Pancreas (tissue), 10 donors: ENCODE measurements around the gene ACBD4. TPM values are rescaled to one million over a fixed set of nuclear protein-coding genes. Genes with fewer than 3 reads are reported as not detected.

Experiments used
- ATAC-seq, 4 donors: fragments of 200-7000 bp; cut with Tn5 transposase; one replicate each; pipeline versions ENCODE4 v1.8.0 to v1.9.1; 2020; ENCODE audit warnings: mild to moderate bottlenecking in 4 of 4, moderate library complexity in 4 of 4
- DNase-seq, 6 donors: peaks; one replicate each; pipeline ENCODE4 v3.0.0-alpha.2; 2020
- FAIRE-seq: peaks from 2 replicates; lab custom pipeline; 2012; peaks lifted over from hg19 to GRCh38; lab: Jason Lieb, UNC
- H3K27ac ChIP-seq, 4 donors: fragments of 200-600 bp; sonication (generic); 1 replicate in 3 of 4; 2 replicates in 1 of 4; pipeline versions ENCODE4 v1.5.0 to v1.8.0; 2020
- H3K27me3 ChIP-seq, 4 donors: fragments of 200-600 bp; one replicate each; pipeline ENCODE4 v1.8.0; 2021
- H3K36me3 ChIP-seq, 3 donors: fragments of 200-600 bp; sonication (generic) in 1 of 3; one replicate each; pipeline versions ENCODE4 v1.5.0 to v1.8.0; 2020 to 2021
- H3K4me1 ChIP-seq, 3 donors: fragments of 200-600 bp; one replicate each; pipeline ENCODE4 v1.8.0; 2021
- H3K4me3 ChIP-seq, 4 donors: fragments of 200-600 bp; sonication (generic) in 2 of 4; one replicate each; pipeline versions ENCODE4 v1.5.0 to v1.8.0; 2020 to 2021
- H3K9me3 ChIP-seq, 4 donors: fragments of 200-600 bp; one replicate each; pipeline ENCODE4 v1.8.0; 2021
- WGBS, 2 donors: extraction: QIAGEN DNeasy Blood & Tissue Kit; methylation state at CpG; one replicate each; pipeline ENCODE4 v1.1.7; 2013; 5-methylcytosine and 5-hydroxymethylcytosine counted together
- intact Hi-C, 3 donors: fragments of 100-400 bp; cut with DNase I; formaldehyde crosslinking; loops; one replicate each; pipeline versions ENCODE4 v1.11.1 to v1.14.2; 2022
- polyA plus RNA-seq, 2 donors: library from polyadenylated mRNA; stranded (reverse); fragments of 200-250 nt; gene quantifications; one replicate each; pipeline ENCODE4 v1.2.3, GENCODE V29; 2013
- total RNA-seq, 6 donors: library from RNA; stranded (reverse); fragmentation: NEBNext Ultra II Directional in 4 of 6; extraction: Animal tissue kit (Norgen Biotek cat#: 25700) in 4 of 6; gene quantifications; one replicate each; pipeline versions ENCODE4 v1.2.1 to v1.2.4, GENCODE V29; 2021 to 2023
- TF ChIP-seq, protein P1 (sequence below), 4 donors: fragments of 200-600 bp; sonication (generic) in 3 of 4; IDR thresholded peaks; one replicate each; pipeline versions ENCODE4 v1.5.0 to v1.8.0; 2021; ENCODE audit warnings: antibody characterized with exemption in 4 of 4
- donor health status: healthy with polysubstance abuse.
- donor health status: DM: no; HTN: no; CAD: no; lungs with moderate emphysema.
- donor health status: DM: no; HTN: no; CAD: no.
- donor health status: control.
- donor health status: control.
- donor health status: Bipolar disorder and iron deficiency.
- donor health status: DM: yes; HTN: yes; CAD: no.
- donor health status: DM: no; HTN: no; CAD: no.
- donor health status: DM: no; HTN: no; CAD: no.
- donor health status: DM: yes; HTN: yes; CAD: no.

Gene ACBD4
- total and polyA plus RNA-seq, 8 donors, result 10.6 to 39.0 (median 13.8) TPM

DNA sequence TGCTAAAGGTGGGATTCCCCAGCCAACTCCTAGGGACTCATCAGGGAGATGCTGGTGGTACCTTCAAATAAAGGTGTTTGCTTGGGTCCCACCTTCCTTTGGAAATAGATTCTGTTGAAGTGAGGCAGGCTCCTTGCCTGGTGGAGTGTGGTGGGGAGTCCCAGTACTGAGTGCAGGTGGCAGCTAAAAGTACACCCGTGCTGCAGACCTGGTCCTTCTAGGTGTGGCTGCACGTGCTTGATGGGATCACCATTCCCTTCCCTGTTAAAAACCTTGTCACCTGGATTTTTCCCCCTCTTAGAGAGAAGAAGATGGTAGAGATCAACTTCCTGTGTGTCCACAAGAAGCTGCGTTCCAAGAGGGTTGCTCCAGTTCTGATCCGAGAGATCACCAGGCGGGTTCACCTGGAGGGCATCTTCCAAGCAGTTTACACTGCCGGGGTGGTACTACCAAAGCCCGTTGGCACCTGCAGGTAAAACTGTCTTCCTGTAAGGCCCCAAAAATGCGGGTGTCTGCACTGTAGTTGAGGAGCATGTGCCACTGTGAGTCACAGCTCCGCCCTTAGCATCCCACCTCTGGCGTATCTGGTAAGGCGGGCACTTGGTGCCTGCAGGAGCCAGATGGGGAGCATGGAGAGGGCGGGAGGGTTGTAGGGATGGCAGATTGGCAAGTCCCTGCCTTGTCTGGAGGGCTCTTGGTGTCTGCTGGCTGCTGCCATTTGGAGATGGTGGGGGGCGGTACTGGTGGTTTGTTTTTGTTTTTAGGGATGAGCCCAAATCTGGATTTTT, 37.2 kb upstream of the ACBD4 start:
- DNase-seq, result no peak
- no peak for ATAC-seq
- no peak for FAIRE-seq
- peaks cover 0 to 6% (median 0%) of the 10 kb centered on the region in 3 donors for H3K4me1 ChIP-seq
- intact Hi-C loops, result loop anchor here in 1 of 3 donors (10.0 kb wide), 1 partner anchor 183 kb away; the partner anchor contains the start of gene GFAP
- no peaks in the 10 kb centered on the region for H3K27me3 ChIP-seq
- H3K36me3 ChIP-seq, result peaks cover 0 to 61% (median 54%) of the 10 kb centered on the region in 3 donors
- 90 to 91% methylated on average over 13 of the region's 13 CpGs for WGBS, 2 donors
- TF ChIP-seq, protein P1, sequence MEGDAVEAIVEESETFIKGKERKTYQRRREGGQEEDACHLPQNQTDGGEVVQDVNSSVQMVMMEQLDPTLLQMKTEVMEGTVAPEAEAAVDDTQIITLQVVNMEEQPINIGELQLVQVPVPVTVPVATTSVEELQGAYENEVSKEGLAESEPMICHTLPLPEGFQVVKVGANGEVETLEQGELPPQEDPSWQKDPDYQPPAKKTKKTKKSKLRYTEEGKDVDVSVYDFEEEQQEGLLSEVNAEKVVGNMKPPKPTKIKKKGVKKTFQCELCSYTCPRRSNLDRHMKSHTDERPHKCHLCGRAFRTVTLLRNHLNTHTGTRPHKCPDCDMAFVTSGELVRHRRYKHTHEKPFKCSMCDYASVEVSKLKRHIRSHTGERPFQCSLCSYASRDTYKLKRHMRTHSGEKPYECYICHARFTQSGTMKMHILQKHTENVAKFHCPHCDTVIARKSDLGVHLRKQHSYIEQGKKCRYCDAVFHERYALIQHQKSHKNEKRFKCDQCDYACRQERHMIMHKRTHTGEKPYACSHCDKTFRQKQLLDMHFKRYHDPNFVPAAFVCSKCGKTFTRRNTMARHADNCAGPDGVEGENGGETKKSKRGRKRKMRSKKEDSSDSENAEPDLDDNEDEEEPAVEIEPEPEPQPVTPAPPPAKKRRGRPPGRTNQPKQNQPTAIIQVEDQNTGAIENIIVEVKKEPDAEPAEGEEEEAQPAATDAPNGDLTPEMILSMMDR (IDR thresholded peaks at IDR 0.05), result no peak
- no peak overlapping the region for H3K27ac ChIP-seq
- no peak overlapping the region for H3K4me3 ChIP-seq
- no peaks in the 10 kb centered on the region for H3K9me3 ChIP-seq

DNA sequence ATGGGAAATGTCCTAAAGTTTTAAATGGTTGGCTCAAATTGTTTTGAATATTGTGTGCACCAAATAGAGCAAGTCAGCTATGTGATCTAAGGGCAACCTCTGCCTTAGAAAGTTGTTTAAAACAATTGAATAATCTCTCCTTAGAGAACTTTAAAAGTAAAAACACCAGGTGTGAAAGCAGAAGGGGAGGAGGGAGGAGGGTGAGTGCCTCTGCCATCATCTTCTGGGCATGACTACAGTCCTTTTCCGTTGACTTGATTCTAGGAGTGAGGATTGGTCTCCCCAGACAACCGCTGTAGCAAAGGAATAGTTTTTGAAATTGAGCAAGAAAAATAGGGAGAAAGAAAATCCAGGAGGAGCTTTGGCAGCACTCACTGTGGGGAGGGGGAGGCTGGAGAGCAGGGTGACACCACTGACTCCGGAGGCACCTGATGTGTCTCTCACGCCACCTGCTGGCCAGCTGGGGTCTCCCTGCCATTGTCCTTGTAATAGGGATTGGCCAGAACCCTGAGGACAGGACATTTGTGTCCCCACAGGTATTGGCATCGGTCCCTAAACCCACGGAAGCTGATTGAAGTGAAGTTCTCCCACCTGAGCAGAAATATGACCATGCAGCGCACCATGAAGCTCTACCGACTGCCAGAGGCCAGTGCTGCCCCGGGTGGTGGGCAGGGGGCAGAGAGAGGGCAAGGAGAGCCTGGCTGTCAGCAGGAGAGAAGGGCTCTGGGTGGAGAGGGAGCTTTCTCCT, 36.4 kb upstream of the ACBD4 start:
- Histone ChIP-seq H3K4me1 (no peaks in the 10 kb centered on the region), H3K27me3 (no peaks in the 10 kb centered on the region), H3K4me3 (no peak overlapping the region), H3K9me3 (no peaks in the 10 kb centered on the region), H3K36me3 (peaks cover 0 to 68% (median 56%) of the 10 kb centered on the region in 3 donors), H3K27ac (no peak overlapping the region)
- peak; percentile 69 to 93 (median 85) for DNase-seq
- ATAC-seq, result peak; percentile 90 to 97 (median 95)
- no peak for FAIRE-seq
- intact Hi-C loops, result loop anchor here in 1 of 3 donors (10.0 kb wide), 1 partner anchor 184 kb away; the partner anchor contains the start of gene GFAP
- 45 to 46% methylated on average over 9 of the region's 9 CpGs for WGBS, 2 donors
- TF ChIP-seq, protein P1 (IDR thresholded peaks at IDR 0.05), result peak; percentile 59 to 83 (median 74)

DNA sequence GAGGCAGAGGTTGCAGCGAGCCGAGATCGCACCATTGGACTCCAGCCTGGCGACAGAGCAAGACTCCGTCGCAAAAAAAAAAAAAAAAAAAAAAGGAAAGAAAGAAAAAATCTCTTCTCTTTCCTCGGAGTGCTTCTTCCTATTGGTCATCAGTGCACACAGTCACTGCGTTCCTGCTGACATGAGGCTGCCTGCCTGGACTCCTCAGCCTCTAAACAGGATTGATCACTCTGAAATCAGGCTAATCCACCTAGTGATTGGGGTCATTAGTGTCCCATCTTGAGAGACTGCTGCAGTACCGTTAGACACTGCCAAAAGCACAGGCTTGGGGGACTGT, 34.0 kb upstream of the ACBD4 start:
- H3K36me3 ChIP-seq, result peaks cover 0 to 71% (median 62%) of the 10 kb centered on the region in 3 donors
- no peaks in the 10 kb centered on the region for H3K4me1 ChIP-seq
- WGBS, 2 donors, result 82 to 87% methylated on average over 9 of the region's 9 CpGs
- intact Hi-C loops, result no loop called here
- ATAC-seq (no peak), FAIRE-seq (no peak), DNase-seq (no peak)
- H3K9me3 ChIP-seq, result no peaks in the 10 kb centered on the region
- TF ChIP-seq, protein P1 (IDR thresholded peaks at IDR 0.05), result no peak
- no peak overlapping the region for H3K27ac ChIP-seq
- no peaks in the 10 kb centered on the region for H3K27me3 ChIP-seq
- H3K4me3 ChIP-seq, result no peak overlapping the region

DNA sequence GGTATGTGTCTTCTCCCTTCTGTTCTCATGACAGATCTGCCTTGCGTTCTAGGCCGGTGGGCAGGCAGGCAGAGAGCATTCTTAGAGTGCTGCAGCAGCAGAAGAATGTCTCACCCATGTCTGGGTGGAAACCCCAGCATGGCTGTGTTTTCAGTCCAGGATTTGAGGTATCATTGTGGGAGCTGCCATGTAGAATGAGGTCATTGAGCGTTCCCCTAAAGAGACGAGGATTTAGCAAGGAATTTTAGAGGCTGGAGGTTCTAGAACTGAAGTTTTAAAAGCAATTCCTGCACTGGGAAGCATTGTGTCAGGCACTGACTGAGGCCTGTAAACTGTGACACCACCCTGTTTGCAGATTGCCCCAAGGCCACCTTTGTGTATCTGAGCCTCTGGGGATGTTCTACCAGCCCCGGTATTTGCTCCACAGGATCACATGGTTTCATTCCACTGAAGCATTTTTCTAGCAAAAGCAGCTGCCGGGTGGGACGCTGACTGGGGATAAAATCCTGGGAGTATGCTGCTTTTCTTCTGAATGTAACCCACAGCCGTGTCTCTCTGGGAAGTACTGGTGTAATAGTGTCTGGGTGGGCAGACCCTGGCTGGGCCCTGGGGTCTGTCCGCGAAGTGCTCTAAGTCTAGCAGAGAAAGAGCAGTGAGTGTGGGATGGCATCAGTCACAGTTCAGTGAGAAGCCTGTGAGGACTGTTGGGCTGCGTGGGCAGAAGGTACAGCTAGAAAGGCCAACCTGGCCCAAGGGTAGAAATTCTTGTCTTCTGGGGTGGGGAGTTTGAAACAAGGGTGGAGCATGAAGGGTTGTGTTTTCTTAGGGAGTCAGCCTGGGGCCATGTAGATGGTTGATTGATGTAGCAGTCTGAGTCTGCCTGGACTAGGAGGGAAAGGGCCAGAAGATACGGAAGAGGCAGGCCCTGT, 33.3 kb upstream of the ACBD4 start:
- ATAC-seq (no peak), FAIRE-seq (no peak), DNase-seq (no peak)
- Histone ChIP-seq H3K27me3 (no peaks in the 10 kb centered on the region), H3K4me3 (no peak overlapping the region), H3K4me1 (no peaks in the 10 kb centered on the region), H3K36me3 (peaks cover 0 to 70% (median 56%) of the 10 kb centered on the region in 3 donors), H3K27ac (no peak overlapping the region), H3K9me3 (no peaks in the 10 kb centered on the region)
- TF ChIP-seq, protein P1 (IDR thresholded peaks at IDR 0.05), result no peak
- WGBS, 2 donors, result 87 to 88% methylated on average over 12 of the region's 12 CpGs
- intact Hi-C loops, result no loop called here
